Nucleus accumbens (tissue), 56 donors: Measurements from ENCODE around the gene MBTPS1.
"Not testable (repeated sequence)": the region's sequence is repeated elsewhere in the genome, so short reads cannot be mapped to it uniquely, and the experiment has no call there.

ENCODE experiments used
- DNase-seq, 56 donors: peaks; one replicate each; lab custom pipeline; 2025; lab: John Stamatoyannopoulos, UW

The MBTPS1 gene

DNA sequence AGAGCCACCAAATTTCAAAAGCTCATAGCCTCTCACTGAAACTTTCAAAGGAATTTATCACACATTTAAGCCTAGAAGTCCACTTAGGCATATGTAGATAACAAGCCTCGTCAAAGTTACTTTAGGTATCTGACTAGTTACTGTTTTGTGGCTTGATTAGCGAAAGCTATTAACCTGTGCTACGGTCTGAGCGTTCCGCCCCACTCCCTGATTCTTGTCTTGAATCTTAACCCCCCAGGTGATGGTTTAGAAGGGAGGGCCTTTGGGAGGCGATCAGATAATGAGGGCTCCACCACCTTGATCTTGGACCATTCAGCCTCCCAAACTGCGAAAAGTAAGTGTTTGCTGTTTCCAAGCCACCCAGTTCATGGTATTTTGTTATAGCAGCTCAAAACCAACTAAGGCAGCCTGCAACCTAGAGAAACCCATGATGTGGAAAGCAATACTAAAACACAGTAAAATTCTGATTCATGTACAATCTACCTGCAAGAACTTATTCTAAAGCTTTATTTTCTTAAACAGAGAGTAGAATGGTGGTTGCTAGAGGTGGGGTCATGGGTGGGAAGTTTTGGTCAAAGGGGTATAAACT, 21.1 kb upstream of the MBTPS1 start:
- no peak for DNase-seq

DNA sequence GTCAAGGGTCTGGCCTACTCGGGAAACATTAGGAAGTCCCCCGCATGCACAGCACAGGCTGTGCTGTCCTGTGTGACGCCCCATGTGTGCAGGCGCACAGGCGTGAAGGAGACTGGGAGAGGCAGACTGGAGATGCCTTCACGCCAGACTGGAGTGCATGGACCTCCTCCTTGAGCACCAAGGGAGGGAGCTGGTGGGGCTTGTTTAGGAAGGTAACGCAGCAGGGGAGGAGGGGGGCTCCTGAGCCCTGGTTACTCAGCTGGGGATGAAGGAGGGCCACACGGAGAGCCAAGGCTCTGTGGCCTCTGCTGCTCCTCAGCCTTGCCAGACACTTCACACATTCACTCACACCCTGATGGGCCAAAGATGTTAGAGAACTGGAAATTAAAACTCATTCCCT, 20.5 kb upstream of the MBTPS1 start:
- DNase-seq: no peak

DNA sequence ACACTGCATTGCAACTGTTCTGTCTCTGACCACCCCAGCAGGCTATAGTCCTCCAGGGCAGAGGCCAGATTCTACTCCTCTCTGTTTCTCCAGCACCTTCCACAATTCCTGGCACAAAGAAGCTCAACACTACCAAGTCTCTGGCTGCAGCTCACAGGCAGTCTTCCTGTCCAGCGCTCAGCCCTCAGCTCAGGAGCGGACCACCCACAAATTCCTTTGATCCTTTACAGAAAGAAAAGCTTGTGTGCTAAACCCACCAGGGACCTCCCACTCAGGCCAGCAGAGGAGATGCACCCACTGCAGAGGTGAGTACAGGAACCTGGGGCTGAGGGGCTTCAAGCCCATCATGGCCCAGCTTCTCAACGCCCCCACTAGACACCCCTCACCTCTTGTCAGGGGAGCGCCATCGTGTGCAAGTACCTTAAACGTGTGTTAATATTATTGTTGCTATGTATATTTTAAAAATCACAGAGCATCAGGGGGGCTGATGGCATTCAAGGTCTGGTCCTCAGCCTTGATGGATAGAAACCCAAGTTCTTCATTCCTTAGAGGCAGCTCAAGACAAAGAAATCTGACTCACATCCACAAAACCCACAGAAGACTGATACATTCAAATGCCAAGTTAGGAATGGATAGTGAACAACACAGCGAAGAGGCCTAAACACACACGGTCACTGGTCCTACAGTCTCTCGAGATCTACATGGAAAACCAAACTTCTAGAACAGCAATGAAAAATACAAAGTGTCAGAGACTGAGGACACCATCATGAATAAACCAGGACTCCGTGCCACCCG, 19.8 kb upstream of the MBTPS1 start:
- no peak for DNase-seq

DNA sequence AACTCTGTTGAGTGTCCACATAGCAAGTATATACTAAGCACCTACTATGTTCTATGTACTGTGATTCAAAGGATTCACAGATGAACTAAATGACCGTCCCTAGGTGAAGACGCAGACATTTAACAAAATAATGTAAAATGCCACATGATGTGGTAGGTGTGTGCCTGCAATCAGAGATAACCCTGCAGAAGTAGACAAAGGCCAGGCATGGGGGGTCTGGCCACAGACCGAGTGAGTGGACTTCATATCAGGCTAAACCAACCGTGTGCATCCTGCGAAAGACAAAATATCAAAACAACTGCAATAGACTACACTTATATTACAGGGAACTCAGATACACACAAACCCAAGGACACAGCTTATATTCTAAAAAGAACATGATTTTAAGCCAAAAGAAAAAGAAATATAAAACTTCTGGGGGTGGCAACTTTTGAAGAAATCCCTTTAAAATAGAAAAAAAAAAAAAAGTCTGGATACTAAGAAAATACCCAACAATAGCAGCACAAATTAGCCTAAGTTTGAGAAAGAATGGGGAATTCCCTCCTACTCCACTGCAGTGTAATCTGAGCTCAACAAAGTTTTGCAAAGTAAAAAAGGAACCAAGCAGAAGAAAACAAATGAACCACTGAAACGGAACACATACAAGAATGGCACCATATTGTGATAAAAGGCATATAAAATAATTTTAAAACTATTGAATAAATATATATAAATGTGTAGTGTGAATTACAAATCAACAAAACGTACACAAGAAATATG, 16.0 kb upstream of the MBTPS1 start:
- DNase-seq: no peak

DNA sequence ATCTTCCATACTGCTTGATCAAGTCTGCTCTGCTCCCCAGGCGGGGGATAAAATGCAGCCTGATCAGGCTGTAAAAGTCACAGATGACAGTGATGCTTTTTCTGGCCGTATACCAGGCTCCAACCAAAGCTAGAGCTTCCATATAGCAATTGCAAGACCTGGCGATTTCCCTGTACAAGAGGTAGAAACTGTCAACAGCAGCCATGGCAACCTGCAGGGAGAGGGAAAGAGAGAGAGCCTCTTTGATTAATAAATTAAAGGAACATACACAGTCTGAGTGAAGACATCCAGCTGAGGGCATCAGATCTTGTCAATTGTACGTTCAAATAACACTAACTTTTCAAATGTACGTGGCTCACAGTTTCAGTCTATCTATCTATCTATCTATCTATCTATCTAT, 14.4 kb upstream of the MBTPS1 start:
- DNase-seq: no peak

DNA sequence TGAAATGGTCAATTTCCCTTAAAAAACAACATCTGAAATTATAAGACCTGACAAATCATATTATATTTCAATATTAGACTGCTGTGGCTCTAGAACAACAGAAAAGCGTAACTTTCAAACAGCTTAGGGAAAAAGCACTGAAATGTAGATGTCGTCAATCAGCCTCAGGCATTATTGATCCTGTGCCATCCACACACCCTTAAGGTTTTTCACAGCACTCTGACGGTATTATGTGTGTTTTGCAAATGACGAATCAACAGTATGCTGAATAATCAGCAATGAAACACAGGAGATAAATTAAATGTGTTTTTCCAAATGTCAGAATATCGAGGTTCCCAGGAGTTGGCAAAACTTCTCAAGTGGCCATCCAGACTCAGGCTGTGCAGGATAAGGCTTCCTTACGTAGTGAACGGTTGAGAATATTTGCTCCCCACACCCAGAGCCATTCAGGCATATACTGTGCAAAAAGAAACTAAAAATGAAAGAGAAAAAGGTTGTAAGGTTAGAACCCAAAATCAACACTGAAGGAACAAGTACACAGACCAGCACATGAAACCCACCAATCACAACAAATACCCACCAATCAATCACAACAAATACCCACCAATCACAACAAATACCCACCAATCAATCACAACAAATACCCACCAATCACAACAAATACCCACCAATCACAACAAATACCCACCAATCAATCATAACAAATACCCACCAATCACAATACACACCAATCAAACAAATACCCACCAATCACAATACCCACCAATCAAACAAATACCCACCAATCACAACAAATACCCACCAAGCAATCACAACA, 7.7 kb upstream of the MBTPS1 start:
- no peak for DNase-seq

DNA sequence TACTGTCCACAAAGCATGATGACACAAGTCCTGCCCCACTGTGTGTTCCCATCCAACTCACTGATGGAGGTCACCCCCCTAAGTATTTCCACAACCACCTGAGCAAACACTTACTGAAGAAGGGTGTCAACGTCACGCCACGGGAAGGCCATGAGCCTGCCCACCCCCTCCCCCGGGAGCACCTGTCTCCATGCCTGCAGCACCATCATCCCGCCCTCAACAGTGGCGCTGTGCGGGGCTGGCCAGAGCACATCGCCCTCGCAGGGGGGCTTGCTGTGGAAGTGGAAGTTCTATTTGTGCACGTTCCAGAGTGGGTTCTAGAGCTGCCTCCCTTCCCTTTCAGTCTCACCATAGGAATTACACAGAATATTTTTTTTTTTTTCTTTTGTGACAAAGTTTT, 4.3 kb upstream of the MBTPS1 start:
- no peak for DNase-seq

DNA sequence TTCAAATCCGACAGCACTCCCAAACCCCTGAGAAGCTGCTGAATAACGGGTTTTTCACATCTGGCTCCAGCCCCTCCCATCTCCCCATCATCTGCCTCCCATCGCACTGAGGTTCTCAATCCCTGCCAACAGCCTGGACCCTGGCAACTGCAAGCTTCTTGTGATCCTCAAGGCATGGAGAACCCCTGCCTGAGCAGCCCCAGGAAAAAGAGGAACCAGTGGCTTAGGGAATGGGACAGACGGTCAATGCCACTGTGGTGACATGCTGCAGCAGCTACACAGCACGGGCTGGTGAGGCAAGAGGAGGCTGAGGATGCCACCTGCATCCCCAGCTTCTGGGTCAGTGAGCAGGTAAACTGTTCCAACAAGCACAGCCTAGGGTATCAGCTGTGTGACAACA, 3.3 kb upstream of the MBTPS1 start:
- no peak for DNase-seq

DNA sequence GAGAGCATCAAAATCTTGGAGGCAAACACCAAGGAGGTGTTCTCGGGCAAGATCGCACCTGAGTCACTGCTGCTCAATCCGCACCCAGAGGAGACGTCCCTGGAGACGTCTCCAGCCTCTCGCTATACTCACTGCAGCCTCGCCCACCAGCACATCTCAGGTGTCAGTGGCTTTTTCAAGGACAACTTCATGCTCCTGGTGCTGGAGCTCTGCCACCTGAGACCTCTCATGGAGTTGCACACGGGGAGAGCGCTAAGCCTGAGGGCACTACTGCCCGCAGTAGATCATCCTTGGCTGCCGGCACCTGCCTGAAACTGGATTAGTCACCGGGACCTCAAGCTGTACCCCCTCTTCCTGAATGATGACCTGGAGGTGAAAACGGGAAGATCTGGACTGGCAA, 2.6 kb upstream of the MBTPS1 start:
- no peak for DNase-seq

DNA sequence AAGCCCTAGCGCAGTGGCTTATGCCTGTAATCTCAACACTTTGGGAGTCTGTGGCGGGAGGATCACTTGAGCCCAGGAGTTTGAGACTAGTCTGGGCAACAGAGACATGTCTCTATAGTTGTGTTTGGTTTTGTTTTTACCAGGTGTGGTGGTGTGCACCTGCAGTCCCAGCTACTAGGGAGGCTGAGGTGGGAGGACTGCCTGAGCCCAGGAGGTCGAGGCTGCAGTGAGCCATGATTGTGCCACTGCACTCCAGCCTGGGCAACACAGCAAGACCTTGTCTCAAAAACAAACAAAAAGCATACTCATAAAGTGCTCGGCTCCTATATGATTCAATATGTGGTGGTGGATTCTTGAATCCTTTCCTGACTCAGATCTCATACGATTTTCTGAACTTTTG, 1.6 kb upstream of the MBTPS1 start:
- DNase-seq: not testable (repeated sequence)

DNA sequence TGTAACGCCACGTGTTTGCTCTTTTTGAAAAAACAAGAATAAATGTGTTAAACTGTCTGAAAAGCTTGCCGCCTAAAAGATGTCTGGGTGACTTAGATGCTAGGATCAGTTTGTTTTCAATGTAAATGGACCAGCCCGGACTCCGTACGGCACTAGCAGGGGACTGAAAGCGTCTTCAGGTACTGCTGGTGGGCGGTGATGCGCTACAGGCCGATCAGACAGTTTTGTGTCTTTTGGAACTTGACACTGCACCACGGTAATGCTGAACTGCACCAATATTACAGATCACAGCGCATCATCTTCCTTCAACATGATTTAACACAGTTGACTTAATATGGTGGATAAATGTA, 727 bp upstream of the MBTPS1 start:
- peak in 18 of 56 donors; percentile 10 to 74 (median 55) for DNase-seq

DNA sequence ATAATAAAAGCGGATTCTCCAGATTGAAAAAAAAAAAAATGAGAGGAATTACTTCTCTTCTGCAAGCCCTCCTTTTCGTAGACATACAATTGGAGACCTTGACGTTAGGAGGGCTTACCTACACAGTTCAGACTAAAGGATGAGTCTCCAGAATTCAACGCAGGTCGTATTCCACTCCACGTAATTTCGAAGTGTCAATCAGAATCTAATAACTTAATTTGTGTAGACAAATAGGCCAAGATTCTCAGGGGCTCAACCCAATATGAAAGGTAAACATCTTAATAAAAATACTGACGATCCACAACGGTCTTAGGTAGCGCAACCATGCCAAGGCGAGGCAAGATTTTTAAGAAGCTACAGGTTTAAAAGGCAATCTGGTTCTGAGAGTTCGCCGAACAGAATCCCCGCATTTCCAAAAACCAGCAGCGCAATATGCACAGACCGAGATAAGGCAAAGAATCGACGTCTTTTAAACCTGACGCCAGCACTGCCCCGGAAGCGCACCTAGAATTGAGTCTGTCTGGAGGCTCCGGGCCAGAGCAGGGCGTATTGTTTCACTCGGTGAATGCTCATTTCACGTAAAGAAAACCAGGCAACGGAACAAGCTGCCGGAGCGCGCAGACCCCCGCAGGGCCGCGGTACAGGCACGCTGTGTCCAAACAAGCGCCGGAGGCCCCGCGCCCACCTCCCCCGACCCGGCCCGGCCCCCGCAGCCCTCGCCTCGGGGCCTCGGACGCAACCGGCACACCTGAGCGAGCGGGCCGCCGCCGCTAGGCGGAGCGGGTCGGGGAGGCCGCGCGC, 623 bp downstream of the MBTPS1 start:
- DNase-seq: peak in 20 of 56 donors; percentile 26 to 74 (median 49)

DNA sequence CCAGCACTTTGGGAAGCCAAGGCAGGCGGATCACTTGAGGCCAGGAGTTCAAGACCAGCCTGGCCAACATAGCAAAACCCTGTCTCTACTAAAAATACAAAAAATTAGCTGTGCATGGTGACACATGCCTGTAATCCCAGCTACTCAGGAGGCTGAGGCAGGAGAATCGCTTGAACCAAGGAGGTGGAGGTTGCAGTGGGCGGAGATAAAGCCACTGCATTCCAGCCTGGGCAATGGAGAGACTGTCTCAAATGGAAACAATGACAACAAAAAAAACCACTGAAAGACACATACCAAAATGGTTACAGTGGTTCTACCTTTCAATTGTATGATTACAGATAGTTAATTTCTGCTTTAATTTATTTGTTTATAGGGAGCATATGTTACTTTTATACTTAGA, 4.8 kb downstream of the MBTPS1 start:
- not testable (repeated sequence) for DNase-seq

DNA sequence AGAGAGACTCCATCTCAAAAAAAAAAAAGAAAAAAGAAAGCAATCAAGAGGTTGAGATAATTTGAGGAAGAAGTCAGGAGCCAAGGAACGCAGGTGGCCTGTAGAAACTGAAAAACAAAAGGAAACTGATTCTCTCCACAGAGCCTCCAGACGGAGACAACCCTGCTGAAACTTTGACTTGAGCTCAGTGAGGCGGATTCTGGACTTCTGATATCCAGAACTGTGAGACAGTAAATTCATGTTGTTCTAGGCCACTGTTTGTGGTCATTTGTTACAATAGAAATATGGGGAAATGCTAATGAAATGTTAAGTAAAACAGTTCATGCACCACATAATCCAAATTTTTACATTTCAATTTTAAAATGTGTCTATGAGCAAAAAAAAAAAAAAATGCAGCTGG, 5.2 kb downstream of the MBTPS1 start:
- DNase-seq: no peak

DNA sequence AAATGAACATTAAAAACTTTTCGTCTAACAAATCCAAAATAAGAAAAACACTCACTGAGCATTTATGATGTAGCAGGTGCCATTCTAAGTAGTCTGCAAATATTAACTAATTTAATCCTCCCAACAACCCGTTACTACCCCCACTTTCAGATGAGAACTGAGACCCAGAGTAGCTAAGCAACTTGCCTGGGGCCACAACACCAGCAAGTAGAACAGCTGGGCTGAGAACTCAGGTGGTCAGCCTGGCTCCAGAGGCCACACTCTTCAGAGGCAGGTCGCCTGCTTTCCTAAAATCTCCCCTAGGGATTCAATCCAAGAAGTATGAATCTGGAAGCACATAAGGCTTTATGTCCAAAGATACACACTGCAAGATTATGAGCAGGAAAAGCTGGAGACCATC, 6.2 kb downstream of the MBTPS1 start:
- DNase-seq: no peak

DNA sequence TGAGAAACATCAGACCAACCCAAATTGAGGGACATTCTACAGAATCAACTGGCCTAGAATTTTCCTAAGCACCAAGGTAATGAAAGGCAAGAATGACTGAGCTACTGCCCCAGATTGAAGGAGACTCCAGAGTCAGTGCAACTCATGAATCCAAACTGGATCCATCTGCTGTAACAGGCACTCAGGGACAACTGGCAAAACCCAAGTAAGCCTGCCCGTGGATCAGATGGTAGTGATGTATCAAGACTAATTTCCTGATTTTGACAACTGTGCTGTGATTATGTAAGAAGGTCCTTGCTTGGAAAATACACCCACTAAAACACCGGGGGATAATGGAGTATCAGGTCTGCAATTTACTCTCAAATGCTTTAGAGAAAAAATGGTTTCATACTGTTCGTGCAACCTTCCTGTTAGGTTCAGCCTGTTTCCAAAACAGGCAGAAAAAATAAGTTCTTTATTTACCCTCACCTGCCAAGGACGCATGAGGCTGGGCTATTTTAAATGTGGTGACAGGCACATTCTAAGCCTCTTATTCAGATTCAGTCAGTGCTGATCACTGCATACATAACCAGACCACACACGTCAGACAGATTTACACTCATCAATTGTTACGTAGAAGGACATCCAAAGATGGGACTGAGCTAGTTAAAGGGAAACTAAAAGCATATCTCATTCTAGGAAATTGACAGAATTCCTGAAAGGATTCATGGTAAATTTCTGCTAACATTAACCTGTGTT, 7.0 kb downstream of the MBTPS1 start:
- DNase-seq: no peak

DNA sequence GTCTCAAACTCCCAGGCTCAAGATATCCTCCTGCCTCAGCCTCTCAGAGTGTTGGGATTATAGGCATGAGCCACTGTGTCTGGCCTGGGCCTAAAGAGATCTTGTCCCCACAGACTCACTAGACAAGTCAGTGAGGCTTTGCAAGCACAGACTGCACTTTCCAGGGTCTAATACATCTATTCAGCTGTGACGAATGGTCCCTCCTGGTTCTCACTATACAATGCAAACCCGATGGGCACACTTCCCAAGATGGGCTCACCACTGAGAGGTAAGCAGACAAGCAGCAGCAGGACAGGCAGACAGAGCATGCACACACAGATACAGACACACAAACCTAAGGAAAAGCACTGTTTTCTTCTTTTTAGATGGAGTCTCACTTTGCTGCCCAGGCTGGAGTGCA, 8.8 kb downstream of the MBTPS1 start:
- no peak for DNase-seq

DNA sequence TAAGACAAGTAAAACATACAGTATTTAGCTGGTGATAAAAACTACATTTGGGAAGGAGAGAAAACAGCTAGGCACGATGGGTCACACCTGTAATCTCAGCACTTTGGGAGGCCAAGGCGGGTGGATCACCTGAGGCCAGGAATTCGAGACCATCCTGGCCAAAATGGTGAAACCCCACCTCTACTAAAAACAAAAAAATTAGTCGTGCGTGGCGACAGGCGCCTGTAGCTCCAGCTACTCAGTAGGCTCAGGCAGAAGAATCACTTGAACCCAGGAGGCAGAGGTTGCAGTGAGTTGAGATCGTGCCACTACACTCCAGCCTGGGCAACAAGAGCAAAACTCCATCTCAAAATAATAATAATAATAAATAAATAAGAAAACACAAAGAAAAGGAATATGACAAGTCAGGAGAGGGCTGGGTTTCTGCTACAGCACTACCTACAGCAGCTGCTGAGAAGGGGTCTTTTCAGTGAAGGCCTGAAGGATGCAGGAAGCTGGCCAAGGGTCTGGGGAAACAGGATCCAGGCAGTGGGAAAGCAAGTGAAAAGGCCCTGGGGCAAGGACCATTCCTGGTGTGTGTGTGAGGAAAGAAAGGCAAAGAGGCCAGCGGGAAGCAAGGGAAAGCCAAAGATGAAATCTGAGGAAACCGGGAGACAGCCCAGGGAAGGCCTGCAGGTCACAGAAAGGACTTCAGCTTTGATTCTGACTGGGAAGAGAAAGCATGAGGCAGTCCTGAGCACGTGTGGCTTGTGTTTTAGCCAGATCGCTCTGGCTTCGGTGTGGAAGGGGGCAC, 10.6 kb downstream of the MBTPS1 start:
- no peak for DNase-seq
